Measurements from ENCODE around the gene PRDM12. TPM values are rescaled to one million over a fixed set of nuclear protein-coding genes. Genes with fewer than 3 reads are reported as not detected.

Gene PRDM12
- total and polyA plus RNA-seq, 2 donors from 2014 or later = not detected

DNA sequence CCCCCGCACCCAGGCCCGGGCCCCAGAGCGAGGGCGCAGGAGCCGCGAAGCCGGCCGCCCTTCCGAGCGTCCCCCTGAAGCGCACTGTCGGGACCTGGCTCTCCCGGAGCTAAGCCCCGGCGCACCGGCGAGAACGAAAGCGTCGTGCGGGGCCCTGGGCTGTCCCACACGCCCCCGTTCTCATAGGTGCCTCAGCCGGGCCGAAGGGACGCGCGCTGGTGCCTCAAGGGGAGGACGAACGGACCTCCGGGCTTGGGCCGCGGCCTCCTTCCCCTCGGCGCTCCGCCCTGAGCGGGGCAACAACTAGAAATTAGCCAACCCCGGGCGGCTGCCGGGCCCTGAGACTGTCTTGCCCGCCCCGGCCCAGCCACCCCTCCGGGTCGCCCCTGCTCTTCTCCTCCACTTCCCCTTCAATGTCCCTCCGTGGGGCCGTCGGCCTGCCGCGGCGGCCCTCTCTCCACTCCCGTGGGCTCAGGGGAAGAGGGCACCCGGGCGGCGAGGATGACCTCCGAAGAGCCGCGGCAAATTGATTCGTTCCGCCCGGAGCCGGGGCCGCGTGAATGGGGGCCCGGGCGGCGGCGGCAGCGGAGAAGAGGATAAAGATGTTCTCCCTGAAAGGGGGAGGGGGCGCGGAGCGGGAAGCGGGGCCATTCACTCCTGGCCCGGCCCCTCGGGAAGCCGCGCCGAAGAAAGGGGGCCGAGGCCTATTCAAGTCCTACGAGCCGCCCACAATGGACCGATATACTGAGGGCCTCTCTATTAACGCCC, 3.5 kb upstream of the PRDM12 start:
- no peaks in the 10 kb centered on the region for H3K36me3 ChIP-seq (ENCODE audit: control insufficient read depth in 2 of 3, insufficient read depth in 3 of 3, low read length in 3 of 3)
- H3K4me1 ChIP-seq (ENCODE audit: control insufficient read depth in 2 of 3, insufficient read depth in 2 of 3, low read depth in 1 of 3, low read length in 3 of 3) = peaks cover 0 to 3% (median 0%) of the 10 kb centered on the region in 3 donors
- H3K9ac ChIP-seq (ENCODE audit: low read length in 3 of 3) = no peak overlapping the region
- no peak for TF ChIP-seq CTCF (IDR thresholded peaks at IDR 0.05; ENCODE audit: borderline replicate concordance, extremely low read depth, insufficient read depth)
- intact Hi-C loops (cut with DNase I) = no loop called here
- no peak overlapping the region for H3K27ac ChIP-seq (ENCODE audit: low read depth in 2 of 2, low read length in 2 of 2)
- peaks cover 42% of the 10 kb centered on the region for H3K27me3 ChIP-seq (ENCODE audit: control insufficient read depth, insufficient read depth, low read length)
- FAIRE-seq = no peak
- no peaks in the 10 kb centered on the region for H3K9me3 ChIP-seq (ENCODE audit: control insufficient read depth in 2 of 3, insufficient read depth in 1 of 3, low read length in 3 of 3)
- H3K4me3 ChIP-seq (ENCODE audit: low read length in 3 of 3) = no peak overlapping the region
- DNase-seq = peak in 1 of 5 donors; percentile 54

DNA sequence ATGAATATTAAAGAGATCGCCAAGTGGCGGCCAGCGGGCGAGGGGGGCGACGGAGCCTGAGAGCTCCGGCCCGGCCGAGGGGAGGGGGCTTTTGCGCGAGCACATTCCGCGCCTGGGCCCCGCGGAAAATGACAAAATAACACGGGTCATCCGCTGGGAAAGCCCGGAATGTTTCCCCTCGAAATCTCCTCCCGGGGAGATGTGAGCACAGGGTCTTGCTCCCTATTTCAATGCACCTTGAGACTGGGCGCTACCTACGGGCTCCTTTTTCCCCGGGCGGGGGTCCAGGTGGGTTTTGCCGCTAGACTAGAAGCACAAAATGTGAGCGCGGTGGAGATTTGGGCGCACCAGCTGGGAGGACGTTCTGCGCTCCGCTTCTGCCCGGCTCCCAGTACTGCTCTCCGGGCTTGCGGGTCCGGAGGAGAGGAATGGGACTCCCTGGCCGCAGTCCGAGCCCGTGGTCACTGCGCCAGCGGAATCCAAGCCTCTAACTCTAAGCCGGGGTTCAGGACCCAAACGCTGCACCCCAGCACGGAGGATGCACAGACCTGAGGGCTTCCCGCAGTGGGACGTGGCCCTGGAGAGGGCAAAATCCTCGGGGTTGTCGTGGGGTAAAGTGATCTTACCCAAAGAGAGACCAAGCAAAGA, 2.8 kb upstream of the PRDM12 start:
- no peak for TF ChIP-seq CTCF (IDR thresholded peaks at IDR 0.05; ENCODE audit: borderline replicate concordance, extremely low read depth, insufficient read depth)
- H3K4me1 ChIP-seq (ENCODE audit: control insufficient read depth in 2 of 3, insufficient read depth in 2 of 3, low read depth in 1 of 3, low read length in 3 of 3) = peaks cover 0 to 3% (median 0%) of the 10 kb centered on the region in 3 donors
- H3K27ac ChIP-seq (ENCODE audit: low read depth in 2 of 2, low read length in 2 of 2) = no peak overlapping the region
- H3K36me3 ChIP-seq (ENCODE audit: control insufficient read depth in 2 of 3, insufficient read depth in 3 of 3, low read length in 3 of 3) = no peaks in the 10 kb centered on the region
- H3K9me3 ChIP-seq (ENCODE audit: control insufficient read depth in 2 of 3, insufficient read depth in 1 of 3, low read length in 3 of 3) = no peaks in the 10 kb centered on the region
- no peak for FAIRE-seq
- H3K4me3 ChIP-seq (ENCODE audit: low read length in 3 of 3) = no peak overlapping the region
- H3K9ac ChIP-seq (ENCODE audit: low read length in 3 of 3) = no peak overlapping the region
- H3K27me3 ChIP-seq (ENCODE audit: control insufficient read depth, insufficient read depth, low read length) = peaks cover 48% of the 10 kb centered on the region
- intact Hi-C loops (cut with DNase I) = no loop called here
- DNase-seq = peak in 1 of 5 donors; percentile 21

- intact Hi-C loops (cut with DNase I) = no loop called here
- H3K27ac ChIP-seq (ENCODE audit: low read depth in 2 of 2, low read length in 2 of 2) = no peak overlapping the region
- H3K9ac ChIP-seq (ENCODE audit: low read length in 3 of 3) = no peak overlapping the region
- H3K36me3 ChIP-seq (ENCODE audit: control insufficient read depth in 2 of 3, insufficient read depth in 3 of 3, low read length in 3 of 3) = no peaks in the 10 kb centered on the region
- H3K4me3 ChIP-seq (ENCODE audit: low read length in 3 of 3) = no peak overlapping the region
- FAIRE-seq (no peak), DNase-seq (no peak)
- peaks cover 0 to 3% (median 0%) of the 10 kb centered on the region in 3 donors for H3K4me1 ChIP-seq (ENCODE audit: control insufficient read depth in 2 of 3, insufficient read depth in 2 of 3, low read depth in 1 of 3, low read length in 3 of 3)
- H3K9me3 ChIP-seq (ENCODE audit: control insufficient read depth in 2 of 3, insufficient read depth in 1 of 3, low read length in 3 of 3) = no peaks in the 10 kb centered on the region
- no peak for TF ChIP-seq CTCF (IDR thresholded peaks at IDR 0.05; ENCODE audit: borderline replicate concordance, extremely low read depth, insufficient read depth)
- peaks cover 46% of the 10 kb centered on the region for H3K27me3 ChIP-seq (ENCODE audit: control insufficient read depth, insufficient read depth, low read length)
Measured at GRCh38 chr9:130662099-130662969, 2.1 kb upstream of the PRDM12 start.
